GM18870 (cell line): Measurements from ENCODE around the gene MYMK.

Experiments used
- ATAC-seq: cut with Tn5 transposase; IDR thresholded peaks from one replicate; pipeline ENCODE4 v1.9.1; 2021; ENCODE audit warnings: moderate library complexity; ENCODE audit not compliant: unreplicated experiment

MYMK gene

GRCh38 chr9:133520121-133520835 lies 4.5 kb downstream of the MYMK start:
- ATAC-seq = no peak

GRCh38 chr9:133519693-133520092 lies 5.1 kb downstream of the MYMK start:
- no peak for ATAC-seq

DNA sequence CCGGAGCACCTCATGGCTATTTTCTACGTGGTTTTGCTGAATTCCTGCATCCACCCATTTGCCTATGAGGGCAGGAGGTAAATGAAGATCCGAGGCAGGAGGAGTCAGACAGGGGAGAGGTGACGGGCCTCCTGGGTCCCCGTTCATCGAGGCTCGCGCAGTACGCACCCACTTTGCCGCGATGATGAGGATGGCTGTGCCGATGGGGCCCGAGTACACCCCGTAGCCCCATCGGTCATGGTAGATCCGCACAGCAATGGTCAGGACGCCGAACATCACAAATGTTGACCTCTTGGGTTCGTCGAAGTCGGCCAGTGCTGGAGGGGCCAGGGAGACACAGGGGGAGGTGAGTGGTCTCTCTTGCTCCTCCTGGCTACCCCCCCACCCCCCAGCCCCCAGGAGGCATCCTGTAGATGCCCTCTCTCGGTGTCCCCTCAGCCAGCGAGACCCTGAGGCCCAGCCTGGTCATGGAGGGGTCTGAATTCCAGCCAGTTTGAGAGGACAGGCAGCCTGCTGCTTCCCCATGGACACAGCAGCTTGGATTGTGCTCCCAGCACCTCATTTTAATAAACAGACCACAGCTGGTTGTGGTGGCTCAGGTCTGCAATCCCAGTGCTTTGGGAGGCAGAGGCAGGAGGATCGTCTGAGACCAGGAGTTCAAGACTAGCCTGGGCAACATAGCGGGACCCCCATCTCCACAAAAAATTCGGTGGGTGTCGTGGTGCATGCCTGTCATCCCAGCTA lies 5.9 kb downstream of the MYMK start:
- ATAC-seq = no peak

DNA sequence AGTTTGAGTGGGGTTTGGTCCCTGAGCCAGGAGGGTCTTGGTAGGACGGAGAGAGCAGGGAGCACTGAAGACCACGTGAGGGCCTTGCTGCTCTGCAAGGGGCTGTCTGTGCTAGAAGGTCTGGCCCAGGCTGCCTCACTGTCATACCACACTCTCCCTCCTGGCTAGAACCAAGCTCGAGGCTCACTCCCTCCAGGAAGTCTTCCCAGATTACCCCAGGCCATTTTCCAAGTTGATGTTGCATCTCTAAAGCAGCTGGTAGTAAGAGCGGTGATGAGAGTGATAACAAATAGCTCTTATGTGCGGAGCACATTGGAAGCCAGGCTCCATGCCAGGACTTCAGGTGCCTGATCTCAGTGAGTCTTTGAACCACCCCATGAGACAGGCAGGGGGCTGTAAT lies 6.6 kb downstream of the MYMK start:
- no peak for ATAC-seq

DNA sequence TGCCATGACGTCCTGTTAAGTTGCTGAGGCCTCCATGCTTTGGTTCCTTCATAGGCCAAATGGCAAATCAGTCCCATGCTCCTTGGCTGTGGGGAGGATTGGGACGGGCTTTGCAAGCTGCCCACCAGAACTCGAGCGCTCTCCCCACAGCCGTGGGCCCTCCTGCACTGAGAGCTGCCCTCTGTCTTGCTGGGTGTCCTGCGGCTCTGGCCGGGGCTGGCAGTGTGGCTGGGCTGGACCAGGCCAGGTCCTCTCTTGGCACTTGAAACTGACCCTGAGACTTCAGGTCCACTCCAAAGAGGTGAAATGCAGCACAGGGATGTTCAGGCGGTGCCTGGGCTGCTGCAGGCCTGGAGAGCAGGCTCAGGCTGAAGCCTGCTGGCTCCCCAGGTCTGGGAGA lies 7.0 kb downstream of the MYMK start:
- no peak for ATAC-seq

DNA sequence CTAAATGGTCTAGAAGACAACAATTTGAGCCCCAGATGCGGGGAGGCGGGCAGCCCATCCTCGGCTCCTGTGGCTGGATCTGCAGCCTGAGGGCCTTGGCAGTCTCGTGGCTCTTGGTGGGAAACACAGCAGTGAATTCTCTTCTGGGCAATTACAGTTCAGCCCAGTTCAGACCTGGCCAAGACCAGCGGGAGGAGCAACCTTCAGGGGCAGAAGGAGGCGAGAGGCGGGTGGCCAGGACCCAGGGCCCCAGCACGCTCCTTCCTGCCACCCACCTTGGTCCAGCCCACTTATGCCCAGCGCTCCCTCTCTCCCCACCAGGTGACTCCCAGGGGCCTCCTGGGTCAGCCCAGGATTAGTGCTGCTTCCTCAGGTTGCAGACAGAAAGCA lies 7.8 kb downstream of the MYMK start:
- ATAC-seq = no peak

DNA sequence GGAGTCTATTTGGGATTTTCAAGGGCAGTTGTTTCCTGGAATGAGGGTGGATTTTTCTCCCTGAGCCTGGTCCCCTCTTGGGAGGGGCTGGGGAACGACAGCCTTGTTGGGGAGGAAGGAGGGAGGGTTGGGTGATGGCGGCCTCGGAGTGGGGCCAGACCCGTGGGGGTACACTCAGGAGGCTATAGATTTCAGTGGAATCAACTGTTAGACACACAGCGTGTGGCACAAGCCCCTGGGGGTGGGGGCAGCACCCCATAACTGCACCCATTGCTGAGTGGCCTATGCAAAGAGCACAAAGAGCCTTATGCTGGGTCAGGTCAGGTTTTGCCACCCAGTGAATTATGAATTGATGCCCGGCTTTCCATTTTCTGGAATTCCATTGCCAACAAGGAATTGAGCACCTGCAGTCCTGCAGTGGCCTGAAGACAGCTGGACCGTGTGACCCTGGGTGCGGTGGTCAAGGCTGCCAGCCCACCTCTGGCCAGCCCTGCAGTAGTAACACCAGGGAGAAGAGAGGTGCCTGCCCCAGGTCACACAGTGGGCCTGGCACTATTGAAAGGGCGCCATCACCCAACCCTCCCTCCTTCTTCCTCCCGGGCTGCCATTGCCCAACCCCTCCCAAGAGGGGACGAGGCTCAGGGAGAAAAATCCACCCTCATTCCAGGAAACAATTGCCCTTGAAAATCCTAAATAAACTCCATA lies 8.4 kb downstream of the MYMK start:
- ATAC-seq = no peak

DNA sequence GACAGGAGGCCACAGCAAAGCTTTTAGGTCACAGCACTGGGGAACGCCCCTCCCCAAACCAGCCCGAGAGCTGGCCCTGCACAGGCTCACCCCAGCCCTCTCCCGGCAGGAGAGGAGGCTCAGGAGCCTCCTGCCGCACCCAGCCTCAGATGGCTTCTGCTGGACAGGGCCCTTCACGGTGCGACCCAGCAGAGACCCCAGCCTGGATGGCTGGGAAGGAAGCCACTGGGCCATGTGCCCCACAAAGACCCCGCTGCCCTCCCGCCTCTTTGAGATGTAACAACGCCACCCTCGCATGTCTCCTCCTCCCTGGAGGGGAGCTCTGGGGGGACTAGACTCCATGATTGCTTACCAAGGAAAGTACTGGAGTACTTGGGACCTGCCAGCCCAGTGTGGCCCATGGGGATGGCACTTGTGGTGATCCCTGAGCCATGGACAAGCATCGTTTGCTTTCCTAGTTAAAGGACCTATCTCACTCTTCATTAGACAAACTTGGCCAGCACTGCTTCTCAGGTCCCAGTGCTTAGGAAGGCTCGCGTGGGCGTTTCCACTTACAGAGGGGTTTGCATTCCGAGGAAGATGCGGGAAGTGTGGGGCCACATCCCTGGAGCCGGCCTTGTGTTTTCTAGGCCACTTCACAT lies 9.0 kb downstream of the MYMK start:
- no peak for ATAC-seq

DNA sequence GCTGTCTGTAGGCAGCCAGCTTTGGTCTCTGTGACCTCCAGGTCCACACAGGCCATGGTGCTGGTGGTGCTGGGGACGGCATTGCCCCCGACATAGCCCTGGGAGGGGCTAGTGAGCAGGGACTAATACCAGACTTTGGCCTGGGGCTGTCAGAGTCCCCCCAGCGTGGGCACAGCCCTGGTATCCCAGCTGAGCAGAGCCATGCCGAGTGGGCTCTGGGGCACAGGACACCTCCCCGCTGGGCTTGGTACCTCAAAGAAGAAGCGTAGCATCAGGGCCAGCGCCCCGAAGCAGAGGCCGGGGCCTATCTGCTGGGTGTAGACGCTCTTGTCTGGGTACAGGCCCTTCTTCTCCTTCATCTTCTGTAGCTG lies 9.5 kb downstream of the MYMK start:
- ATAC-seq = no peak

- ATAC-seq = no peak
These were observed 10.1 kb downstream of the MYMK start for GRCh38 chr9:133514460-133515239.

- no peak for ATAC-seq
These were observed 11.3 kb downstream of the MYMK start for GRCh38 chr9:133513214-133514100.

DNA sequence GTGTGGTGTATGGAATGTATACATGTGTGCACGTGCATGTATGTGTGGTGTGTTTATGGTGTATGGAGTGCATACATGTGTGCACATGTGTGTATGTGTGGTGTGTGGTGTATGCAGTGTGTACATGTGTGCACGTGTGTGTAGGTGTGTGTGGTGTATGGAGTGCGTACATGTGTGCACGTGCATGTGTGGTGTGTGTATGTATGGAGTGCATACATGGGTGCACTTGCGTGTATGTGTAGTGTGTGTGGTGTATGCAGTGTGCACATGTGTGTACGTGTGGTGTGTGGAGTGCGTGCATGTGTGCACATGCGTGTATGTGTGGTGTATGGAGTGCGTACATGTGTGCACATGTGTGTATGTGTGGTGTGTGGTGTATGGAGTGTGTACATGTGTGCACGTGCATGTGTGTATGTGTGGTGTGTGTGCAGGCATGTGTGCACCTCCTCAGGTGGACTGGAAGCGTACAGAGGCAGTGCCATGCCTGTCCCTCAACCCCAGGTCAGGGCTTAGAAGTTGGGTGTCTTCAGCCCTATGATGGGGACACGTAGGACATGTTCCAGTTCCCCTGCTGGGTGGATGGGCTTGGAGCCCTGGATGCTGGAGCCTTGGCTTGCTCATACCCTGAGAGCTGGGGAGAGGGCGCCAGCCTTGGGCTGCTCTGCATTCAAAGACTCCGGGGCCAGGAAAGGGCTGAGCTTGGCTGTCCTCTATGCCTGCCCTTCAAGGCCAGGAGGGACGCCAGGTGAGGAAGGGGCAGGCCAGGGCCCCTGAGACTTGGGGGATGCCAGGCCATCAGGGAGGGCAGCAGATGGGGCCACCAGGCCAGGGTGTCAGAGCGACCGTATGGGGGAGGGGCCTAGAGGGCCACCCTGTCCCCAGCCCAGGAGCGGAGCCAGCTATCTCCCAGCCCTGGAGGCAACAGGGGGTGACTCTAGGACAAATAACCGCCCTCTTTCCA lies 12.2 kb downstream of the MYMK start:
- ATAC-seq = no peak

- no peak for ATAC-seq
These were observed 13.2 kb downstream of the MYMK start for GRCh38 chr9:133511607-133512006.

GRCh38 chr9:133510926-133511505 lies 13.7 kb downstream of the MYMK start:
- no peak for ATAC-seq

DNA sequence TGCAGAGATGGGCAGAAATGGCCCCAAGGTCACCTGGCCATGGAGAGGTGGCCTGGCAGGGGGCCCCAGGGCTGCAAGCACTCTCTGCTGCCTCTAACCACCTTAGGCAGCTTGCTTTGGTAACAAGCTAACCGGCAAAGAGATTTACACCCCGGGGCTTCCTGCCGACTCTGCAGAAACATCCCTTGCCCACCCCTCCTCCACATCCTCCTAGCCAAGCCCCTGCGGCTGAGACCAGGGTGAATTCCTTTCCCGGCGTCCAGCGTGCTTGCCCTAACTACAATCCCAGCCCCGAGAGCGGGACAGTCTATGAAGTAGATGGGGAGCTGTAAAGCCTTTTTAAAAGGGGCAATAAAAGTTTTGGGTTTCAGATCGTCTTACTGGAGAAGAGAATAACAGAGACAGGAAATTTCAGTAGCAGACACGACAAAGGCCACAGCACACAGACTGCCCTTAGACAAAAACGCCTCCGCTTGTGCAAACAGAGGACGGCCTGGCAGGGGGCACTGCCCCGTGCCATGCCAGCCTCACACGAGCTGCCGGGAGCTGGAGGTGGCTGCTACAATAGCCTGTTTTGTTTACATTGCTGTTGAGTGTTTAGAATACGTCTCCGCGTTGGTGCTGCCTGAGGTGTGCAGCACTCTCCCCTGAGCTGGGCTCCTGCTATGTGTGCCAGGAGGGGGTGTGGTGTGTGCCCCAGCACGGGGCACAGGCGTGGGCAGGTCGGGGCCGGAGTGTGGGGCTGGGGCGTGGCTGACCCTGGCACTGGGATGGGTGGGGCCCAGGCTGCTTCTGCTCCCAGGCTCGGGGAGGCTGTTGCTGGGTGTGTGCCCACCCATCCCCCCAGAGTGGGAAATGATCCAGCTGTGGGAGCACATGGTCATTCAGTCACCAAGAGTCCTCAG lies 15.3 kb downstream of the MYMK start:
- no peak for ATAC-seq

DNA sequence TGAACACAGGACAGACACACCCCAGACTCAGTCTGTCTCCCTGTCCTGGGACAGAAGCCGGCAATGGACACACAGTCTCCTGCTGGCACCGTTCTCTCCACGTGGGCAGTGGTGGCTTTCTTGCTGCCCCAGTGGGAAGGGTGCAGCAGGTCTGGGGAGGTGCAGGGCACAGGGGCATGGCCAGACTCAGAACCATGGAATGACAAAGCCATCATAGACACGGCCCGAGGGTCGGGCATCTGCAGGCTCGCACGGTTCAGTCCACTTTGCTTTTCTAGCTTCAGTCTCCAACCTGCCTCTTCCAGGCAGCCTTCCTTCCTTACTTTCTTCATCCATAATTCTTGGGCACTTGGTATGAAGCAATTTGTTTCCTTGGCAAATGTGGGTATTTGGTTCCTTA lies 16.7 kb downstream of the MYMK start:
- ATAC-seq = no peak

- ATAC-seq = no peak
These were observed 17.4 kb downstream of the MYMK start for GRCh38 chr9:133507246-133507965.
